SKM-1 treated with dmso at 0.1 percent for 144 hours (cell line): ENCODE data around the gene CRYGA.
"Not testable (repeated sequence)": the region's sequence is repeated elsewhere in the genome, so short reads cannot be mapped to it uniquely, and the experiment has no call there.

ENCODE experiments used
- DNase-seq: peaks from one replicate; lab custom pipeline; 2025; ENCODE audit not compliant: unreplicated experiment; lab: John Stamatoyannopoulos, UW

Gene CRYGA

DNA sequence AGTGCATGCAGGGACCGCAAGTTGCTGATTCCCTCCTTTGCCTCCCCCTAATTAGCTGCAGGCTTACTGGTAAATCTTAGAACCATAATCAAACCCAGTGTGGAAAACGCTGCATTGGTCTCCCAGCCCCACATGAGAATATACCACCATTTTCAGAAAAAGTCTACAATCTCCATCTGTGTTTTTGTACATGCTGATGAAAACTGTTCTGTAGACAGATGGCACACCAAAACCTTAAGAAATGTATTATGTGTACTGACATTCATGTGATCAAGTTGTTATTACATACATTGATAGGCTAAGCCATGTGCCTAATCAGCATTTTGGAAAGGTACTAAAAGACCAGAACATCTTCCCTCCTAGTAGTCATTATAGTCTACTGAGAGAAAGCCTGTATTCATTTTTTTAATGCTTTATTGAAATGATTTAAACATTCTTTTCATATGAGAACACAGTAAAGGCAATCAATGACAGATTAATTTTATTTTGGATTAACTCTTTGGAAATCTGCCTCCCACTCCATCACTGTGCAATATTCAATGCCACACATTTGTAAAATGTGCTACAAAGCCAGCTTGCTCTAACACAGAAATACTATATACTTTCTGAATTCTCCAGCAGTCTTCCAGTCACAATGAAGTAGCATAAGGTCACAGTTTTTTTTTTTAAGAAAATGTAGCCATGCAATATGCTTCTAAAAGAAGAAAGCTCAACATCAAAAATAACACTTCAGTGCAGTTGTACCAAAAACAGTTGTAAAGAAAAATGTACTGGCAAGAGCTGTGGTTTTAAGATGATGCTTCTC lies 1.8 kb upstream of the CRYGA start:
- DNase-seq, result no peak

- no peak for DNase-seq
Measured at GRCh38 chr2:208156439-208156838, 7.0 kb downstream of the CRYGA start.

GRCh38 chr2:208153156-208153555 lies 10.2 kb downstream of the CRYGA start:
- no peak for DNase-seq

GRCh38 chr2:208150956-208151355 lies 12.4 kb downstream of the CRYGA start:
- peak; percentile 71 for DNase-seq

DNA sequence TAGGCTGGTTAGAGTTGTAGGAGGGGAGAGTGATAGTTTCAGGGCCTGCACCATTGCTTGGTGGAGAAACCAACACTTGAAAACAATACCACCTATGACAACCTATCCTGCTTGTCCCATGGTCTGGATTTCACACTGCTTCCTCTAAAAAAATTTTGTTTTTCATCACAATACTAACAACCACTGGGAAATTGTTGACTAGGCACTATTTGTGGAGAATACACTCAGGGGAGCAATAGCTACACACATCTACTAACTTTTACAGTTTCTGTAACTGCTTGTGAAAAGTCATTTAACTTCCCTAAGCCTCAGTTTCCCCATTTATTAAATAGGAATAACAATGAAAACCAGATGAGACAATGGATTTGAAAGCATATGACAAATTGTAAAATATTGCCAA lies 13.3 kb downstream of the CRYGA start:
- DNase-seq, result no peak

- no peak for DNase-seq
Measured at GRCh38 chr2:208148803-208149202, 14.6 kb downstream of the CRYGA start.

DNA sequence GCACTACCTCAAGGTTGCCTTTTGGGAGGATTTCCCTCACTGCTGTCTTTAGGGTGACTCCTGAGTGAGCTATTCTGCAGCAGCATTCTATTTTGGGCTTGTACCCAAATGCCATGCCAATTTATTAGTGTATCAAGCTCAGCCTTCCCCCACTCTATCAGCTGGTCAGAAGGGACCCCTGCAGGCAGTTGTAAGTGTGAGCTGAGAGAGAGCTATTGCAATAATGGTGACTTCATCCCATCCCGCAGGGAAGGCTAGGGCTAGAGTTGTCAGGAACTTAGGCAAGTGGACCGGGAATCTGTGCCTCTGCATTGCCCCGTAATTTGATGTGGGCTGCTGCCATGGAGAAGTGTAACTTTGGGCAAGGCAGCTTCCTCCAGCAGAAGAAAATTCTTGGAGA lies 15.6 kb downstream of the CRYGA start:
- no peak for DNase-seq

GRCh38 chr2:208147008-208147407 lies 16.4 kb downstream of the CRYGA start:
- DNase-seq, result no peak

DNA sequence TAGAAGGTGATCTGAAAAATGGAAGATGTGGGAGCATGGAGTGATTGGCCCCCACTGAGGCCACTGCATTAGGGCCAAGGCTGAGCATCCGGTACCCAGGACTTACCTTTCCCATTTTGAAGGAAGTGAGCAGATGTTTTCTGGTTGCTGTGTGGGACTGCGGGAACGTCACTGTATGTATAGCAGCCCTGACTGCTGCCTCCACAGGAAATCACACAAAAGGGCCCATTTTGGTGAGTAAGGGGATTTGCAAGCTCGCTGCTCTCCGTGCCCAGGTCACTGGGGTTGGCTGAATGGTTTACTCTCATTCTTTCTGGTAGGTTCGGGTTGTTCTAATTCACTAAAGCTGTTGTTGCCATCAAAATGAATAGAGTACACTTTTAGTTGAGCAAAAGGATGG lies 17.4 kb downstream of the CRYGA start, which contains the start of gene CRYGB:
Gene CRYGB (minus strand): TSS at position 153 of the 400 bp plus-strand sequence. CDS start 38 bp downstream, at position 115.
- DNase-seq, result no peak

- DNase-seq, result no peak
Measured at GRCh38 chr2:208142925-208143799, 20.2 kb downstream of the CRYGA start.

GRCh38 chr2:208142240-208142924 lies 21.0 kb downstream of the CRYGA start:
- no peak for DNase-seq

DNA sequence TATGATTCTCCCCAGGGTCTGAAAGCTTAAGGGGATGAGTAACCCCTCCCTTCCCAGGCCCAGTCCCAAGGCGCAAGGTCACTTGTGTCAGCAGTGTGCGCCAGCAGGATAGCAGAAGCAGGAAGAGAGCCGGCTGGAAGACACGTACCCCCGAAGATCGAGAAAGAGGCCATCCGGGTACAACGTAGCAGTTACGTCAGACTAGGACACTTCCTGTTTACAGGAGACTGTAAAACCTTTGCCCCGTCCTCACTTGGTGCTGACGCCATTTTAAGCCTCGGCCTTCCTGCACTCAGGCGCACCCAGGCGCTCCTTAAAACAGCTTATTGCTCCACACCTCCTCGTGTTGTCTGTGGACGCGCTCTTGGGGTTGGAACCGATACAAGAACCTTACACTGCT lies 23.9 kb downstream of the CRYGA start:
- no peak for DNase-seq

DNA sequence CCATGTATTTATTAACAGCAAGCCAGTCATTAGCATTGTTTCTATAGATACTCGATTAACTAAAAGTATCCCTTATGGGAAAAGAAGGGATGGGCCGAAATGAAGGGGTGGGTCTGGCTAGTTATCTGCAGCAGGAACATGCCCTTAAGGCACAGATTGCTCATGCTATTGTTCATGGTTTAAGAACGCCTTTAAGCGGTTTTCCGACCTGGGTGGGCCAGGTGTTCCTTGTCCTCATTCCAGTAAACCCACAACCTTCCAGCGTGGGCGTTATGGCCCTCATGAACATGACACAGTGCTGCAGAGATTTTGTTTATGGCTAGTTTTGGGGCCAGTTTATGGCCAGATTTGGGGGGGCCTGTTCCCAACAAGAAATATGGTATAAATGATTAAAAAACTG lies 25.1 kb downstream of the CRYGA start:
- not testable (repeated sequence) for DNase-seq

- no peak for DNase-seq
Measured at GRCh38 chr2:208136716-208137094, 26.7 kb downstream of the CRYGA start.

DNA sequence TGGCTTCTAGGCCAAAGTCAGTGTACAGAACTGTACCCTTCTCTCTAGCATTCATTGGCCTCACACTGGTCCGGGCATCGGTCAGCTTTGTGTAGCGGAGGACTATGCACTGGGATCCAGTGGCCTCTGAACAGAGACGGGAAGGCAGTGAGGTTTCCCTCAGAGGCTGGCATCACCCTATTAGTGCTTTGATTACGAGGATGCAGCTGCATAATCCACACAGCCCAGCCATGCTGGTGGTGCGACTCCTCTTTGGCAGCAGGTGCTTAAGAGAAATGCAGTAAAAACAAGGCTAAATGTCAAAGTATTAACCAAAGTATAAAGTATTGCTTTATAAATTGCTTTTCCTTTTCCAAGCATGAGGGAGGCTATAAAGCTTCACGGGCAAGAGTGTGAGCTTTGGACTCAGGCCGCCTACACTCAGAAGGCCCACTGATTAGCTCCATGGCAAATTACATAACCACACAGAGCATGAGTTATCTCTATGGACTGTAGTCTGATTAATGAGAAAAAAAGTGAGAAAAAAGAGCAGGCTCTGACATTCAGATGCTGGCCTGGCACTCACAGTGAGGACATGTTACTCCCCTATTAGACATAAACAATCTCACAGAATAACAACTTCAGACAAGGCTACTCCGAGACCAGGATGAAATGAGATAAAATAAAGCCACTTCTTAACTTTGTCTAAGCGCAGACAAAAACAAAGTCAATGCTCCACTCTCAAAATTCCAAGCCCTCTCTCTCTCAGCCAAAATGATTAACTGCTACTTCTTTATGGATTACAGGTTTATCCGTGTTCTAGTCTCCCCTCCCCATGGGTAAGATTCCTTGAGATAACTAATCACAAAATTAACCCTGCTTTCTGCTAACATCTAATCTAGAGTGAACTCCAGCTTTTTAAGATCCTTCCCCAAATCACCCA lies 27.3 kb downstream of the CRYGA start:
- DNase-seq, result no peak

- DNase-seq, result peak; percentile 60
Measured at GRCh38 chr2:208134928-208135586, 28.3 kb downstream of the CRYGA start.

DNA sequence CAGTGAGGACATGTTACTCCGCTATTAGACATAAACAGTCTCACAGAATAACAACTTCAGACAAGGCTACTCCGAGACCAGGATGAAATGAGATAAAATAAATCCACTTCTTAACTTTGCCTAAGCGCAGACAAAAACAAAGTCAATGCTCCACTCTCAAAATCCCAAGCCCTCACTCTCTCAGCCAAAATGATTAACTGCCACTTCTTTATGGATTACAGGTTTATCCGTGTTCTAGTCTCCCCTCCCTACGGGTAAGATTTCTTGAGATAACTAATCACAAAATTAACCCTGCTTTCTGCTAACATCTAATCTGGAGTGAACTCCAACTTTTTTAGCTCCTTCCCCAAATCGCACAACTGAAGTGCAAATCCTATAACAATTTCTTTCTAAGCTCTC lies 32.7 kb downstream of the CRYGA start:
- DNase-seq, result no peak

- DNase-seq, result no peak
Measured at GRCh38 chr2:208129744-208130711, 33.4 kb downstream of the CRYGA start, which contains the start of gene CRYGC. CRYGC (minus strand) TSS chr2:208129828; CDS start chr2:208129792, 36 bp downstream.

DNA sequence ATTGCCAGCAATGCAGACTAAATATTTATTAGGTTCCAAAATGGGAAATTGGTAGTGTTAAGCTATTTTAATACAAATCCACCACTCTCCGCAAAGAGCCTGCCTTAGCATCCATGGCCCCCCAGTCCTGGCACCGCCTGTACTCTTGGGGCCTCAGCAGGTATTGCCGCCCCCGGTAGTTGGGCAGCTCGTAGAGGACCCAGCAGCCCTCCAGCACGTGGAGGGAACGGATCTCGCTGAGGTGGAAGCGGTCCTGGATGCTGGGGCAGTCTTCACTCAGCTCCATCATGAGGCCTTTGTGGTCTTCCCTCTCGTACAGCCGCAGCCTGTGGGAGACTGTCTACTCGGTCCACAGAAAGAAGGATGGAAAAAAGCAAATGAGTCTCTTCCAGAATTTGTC lies 35.3 kb downstream of the CRYGA start:
- DNase-seq, result no peak
